GM20431 (cell line): ENCODE data around the gene KIF3B.
"Not testable (repeated sequence)": the region's sequence is repeated elsewhere in the genome, so short reads cannot be mapped to it uniquely, and the experiment has no call there.

ENCODE experiments used
- in situ Hi-C: fragments of 300-500 bp; cut with MseI, MboI; formaldehyde crosslinking; loops from one replicate; pipeline ENCODE4 v1.15.0; 2020; ENCODE audit warnings: low sequenced_read_pairs; ENCODE audit not compliant: unreplicated experiment

Gene KIF3B

GRCh38 chr20:32246208-32246607 lies 31.2 kb upstream of the KIF3B start:
- in situ Hi-C loops = not testable (repeated sequence)

DNA sequence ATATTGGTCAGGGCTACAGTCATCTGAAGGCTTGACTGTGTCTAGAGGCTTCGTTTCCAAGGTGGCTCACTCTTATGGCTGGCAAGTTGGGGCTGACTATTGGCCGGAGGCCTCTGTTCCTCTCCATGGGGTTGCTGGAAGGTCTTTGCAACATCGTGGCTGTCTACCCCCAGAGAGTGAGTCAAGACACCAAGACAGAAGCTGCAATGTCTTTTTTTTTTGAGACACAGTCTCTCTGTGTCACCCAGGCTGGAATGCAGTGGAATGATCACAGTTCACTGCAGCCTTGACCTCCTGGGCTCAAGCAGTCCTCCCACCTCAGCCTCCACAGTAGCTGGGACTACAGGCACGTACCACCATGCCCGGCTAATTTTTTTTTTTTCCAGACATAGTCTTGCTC lies 29.4 kb upstream of the KIF3B start:
- in situ Hi-C loops = no loop called here

DNA sequence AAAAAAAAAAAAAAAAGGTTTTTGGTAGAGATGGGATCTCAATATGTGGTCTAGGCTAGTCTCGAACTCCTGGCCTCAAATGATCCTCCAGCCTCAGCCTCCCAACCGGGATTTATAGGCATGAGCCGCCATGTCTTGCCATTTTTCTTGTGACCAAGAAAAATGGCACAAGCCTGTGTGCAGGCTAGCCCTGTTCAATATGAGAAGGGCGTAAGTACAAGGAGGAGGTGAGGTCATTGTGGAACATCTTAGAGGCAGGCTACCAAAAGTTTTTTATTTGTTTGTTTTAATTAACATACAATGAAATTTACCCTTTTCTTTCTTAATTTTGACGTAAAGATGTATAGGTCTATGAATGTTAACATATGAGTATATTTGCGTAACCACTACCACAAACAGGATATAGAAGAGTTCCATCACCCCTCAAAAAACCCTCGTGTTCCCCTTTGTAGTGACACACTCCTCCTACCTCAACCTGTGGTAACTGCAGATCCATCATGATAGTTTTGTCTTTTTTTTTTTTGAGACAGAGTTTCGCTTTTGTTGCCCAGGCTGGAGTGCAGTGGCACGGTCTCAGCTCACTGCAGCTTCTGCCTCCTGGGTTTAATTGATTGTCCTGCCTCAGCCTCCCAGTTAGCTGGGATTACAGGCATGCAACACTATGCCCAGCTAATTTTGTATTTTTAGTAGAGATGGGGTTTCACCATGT lies 28.3 kb upstream of the KIF3B start:
- in situ Hi-C loops = no loop called here

GRCh38 chr20:32251470-32251869 lies 26.0 kb upstream of the KIF3B start:
- in situ Hi-C loops = no loop called here

- in situ Hi-C loops = no loop called here
Measured at GRCh38 chr20:32252189-32252588, 25.3 kb upstream of the KIF3B start.

DNA sequence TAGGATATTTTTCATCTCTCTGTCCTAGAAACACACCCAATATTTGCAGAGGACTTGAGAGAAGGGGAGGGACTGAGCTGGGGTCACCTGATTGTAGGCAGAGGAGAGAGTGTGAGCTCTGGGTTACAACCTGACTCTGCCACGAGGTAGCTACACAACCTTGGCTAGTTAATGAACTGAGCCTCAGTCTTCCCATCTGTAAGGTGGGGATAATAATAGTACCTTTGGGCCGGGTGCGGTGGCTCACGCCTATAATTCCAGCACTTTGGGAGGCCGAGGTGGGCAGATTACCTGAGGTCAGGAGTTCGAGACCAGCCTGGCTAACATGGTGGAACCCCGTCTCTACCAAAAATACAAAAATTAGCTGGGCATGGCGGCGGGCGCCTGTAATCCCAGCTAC lies 16.5 kb upstream of the KIF3B start:
- in situ Hi-C loops = not testable (repeated sequence)

DNA sequence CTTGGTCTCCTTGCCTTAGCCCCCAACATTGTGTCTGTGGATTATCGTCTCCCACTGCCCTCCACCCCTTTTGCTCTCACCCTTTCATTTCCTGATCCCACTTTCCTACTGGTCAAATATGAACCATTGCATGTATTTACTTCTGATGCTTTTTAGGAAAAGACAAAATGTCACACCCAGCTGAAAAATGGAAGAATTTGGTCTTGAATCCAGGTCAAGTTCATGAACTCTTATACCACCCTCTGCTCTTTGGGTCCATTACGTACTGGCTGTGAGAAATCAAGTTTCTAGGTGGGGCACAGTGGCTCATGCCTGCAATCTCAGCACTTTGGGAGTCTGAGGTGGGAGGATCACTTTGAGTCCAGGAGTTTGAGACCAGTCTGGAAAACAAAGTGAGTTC lies 15.8 kb upstream of the KIF3B start:
- in situ Hi-C loops = no loop called here

GRCh38 chr20:32263398-32263954 lies 14.0 kb upstream of the KIF3B start:
- in situ Hi-C loops = no loop called here

- in situ Hi-C loops = no loop called here
Measured at GRCh38 chr20:32271620-32272019, 5.8 kb upstream of the KIF3B start.

DNA sequence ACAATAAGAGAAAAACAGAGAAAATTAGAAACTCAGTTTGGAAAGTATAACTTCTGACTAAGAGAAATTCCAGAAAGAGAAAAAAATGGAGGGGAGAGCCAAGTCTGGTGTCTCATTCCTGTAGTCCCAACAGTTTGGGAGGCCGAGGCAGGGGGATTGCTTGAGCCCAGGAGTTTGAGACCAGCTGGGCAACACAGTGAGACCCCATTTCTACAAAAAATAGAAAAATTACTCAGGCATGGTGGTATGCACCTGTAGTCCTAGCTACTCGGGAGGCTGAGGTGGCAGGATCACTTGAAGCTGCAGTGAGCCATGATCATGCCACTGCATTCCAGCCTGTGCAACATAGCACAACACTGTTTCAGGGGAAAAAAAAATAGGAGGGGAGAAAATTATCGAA lies 3.1 kb upstream of the KIF3B start:
- in situ Hi-C loops = no loop called here

DNA sequence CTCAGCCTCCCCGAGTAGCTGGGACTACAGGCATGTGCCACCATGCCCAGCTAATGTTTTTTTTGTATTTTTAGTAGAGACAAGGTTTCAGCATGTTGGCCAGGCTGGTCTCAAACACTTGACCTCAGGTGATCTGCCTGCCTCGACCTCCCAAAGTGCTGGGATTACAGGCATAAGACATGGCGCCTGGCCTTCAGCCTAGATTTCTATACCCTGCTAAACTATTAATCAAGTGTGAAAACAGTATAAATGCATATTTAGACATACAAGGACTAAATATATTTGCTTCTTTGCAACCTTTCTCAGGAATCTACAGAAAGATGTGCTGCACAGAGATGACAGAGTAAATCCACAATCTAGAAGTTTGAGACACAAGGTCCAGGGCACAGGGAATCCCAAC lies 2.3 kb upstream of the KIF3B start:
- in situ Hi-C loops = not testable (repeated sequence)

DNA sequence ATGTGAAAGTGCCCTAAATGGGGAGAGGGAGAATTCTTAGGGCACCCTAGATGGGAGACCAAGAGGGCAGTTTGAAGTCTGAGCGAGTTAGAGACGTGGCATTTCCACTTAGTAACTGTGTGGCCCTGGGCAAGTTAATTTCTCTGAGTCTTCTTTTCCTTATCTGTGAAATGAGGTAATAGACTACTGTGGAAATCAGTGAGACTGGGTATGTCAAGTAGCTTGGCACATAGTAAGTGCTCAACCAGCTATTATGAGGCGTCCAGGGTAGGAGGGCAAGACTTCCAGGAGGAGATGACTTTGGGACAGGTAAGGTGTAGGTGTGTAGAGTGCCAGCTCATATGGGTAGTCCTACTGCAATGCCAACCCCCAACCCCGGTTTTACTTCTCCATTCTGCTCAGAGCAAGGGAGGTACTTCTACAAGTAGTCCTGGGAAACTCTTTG lies 770 bp downstream of the KIF3B start:
- in situ Hi-C loops = no loop called here

GRCh38 chr20:32281711-32282110 lies 4.3 kb downstream of the KIF3B start:
- in situ Hi-C loops = no loop called here

DNA sequence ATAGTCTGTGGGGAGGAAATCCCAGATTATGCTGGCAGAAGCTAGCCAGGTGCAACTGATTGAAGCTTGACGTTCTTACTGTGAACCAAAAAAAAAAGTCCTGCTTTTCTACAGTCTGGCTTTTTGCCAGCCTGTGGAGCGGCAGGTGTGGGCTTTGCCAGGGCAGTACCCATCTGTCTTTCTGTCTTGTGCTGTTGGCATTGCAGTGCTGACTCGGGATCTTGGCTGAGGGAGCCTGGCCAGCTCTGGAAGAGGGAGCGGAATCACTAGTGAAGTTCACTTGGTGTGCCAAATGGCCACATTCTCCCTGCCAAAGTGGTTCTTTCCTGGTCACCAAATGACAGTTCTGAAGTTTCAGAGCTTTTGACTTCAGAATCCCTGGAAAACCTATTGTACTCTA lies 5.0 kb downstream of the KIF3B start:
- in situ Hi-C loops = no loop called here

- in situ Hi-C loops = no loop called here
Measured at GRCh38 chr20:32285082-32285620, 7.7 kb downstream of the KIF3B start.

DNA sequence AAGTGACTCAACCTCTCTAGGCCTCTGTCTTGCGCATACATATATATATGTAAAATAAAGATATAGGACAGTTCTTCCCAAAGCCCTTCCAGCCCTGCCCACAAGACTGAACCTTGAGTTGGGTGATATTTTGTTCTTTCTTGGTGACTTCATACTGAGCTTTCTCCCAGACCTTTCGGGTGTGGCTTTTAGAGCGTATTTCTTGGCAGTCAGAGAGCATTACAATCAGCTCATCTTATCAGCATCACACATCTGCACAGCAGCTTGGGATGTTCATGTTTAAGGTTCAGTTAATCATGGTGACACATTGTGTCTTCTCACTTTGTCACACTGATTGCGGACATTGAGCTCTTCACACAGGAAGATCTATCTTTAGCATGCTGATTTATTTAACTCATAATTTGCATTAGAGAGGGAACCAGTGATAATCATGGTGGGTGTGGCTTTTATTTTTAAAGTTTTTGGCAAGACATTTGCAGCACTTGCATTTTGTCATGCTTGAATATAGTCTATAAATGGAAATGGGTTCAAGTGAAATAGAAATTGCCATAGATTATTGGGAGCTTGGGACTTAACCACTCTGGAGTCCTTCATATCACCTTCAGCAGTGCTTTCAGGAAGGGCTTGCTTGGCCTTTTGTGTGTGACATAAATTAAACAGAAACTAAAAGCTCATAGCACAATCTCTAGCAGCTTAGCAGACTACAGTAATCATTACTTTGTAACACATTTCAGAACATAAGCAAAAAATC lies 8.3 kb downstream of the KIF3B start:
- in situ Hi-C loops = no loop called here

DNA sequence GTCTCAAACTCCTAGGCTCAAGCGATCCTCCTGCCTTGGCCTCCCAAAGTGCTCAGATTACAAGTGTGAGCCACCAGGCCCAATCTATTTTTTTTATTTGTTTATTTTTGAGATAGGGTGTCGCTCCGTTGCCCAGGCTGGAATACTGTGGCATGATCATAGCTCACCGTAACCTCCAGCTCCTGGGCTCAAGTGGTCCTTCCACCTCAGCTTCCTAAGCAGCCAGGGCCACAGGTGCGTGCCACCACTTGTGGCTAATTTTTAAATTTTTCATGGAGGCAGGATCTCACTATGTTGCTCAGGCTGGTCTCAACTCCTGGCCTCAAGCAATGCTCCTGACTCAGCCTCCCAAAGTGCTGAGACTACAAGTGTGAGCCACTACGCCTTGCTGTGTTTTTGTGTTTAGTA lies 9.8 kb downstream of the KIF3B start:
- in situ Hi-C loops = no loop called here

DNA sequence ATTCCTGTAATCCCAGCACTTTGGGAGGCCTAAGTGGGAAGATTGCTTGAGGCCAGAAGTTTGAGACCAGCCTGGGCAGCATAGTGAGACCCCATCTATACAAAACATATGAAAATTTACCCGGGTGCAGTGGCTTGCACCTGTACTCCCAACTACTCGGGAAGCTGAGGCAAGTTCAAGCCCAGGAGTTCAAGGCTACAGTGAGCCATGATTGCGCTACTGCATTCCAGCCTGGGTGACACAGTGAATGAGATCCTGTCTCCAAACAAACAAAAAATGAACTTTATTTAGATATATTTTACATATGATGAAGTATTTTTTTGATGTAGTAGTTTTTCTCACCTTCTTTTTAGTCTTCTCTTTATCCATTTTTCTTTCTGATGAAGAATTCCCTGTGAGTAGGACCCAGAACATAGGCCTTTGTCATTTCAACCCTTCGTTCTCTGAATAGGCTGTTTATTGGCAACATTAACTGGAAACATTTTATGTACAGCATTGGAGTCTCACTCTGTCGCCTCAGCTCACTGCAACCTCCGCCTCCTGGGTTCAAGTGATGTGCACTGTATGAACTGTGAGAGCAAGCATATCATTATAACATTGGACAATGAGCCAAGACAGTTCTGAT lies 10.9 kb downstream of the KIF3B start:
- in situ Hi-C loops = no loop called here

- in situ Hi-C loops = not testable (repeated sequence)
Measured at GRCh38 chr20:32289299-32289660, 11.8 kb downstream of the KIF3B start.

DNA sequence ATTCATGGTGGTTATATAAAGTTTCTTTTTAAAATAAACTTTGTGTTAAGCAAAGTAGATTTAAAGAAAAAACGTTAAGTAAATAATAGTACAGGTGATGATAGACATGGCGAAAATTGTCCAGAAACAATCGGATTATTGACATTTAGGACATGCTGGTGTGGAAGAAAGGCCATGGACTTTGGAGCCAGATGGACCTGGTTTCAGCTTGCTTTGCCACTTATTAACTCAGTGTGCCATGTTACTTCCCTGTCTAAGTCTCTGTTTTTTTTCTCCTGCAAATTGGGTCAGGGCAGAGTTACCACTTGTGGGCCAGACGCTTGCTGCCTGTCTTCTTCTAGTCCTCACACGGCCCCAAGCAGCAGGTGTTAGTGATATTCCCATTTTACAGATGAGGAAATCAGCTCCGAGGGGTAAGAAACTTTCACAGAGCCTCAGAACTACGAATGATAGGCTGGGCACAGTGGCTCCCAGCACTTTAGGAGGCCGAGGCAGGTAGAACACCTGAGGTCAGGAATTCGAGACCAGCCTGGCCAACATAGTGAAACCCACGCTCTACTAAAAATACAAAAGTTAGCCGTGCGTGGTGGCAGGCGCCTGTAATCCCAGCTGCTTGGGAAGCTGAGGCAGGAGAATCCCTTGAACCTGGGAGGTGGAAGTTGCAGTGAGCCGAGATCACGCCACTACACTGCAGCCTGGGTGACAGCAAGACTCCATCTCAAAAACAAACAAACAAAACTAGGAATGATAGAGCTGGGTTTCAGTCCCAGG lies 12.4 kb downstream of the KIF3B start:
- in situ Hi-C loops = no loop called here
